B cell (primary cell): ENCODE data around the gene COMT. TPM values are rescaled to one million over a fixed set of nuclear protein-coding genes. Genes with fewer than 3 reads are reported as not detected.

Experiments
- ATAC-seq: fragments of 200-7000 bp; cut with Tn5 transposase; one replicate; pipeline ENCODE4 v1.10.0; 2021; ENCODE audit warnings: low read depth, mild to moderate bottlenecking, moderate number of reproducible peaks, moderate library complexity
- CTCF ChIA-PET: fragments of 350-600 bp; sonication (Branson Sonifier 250); formaldehyde crosslinking; loops from one replicate; lab custom pipeline; 2021; ENCODE audit warnings: antibody characterized with exemption, inconsistent platforms; lab: Charles Lee
- POLR2A ChIA-PET: fragments of 350-600 bp; sonication (Branson Sonifier 250); formaldehyde crosslinking; loops from one replicate; lab custom pipeline; 2021; ENCODE audit warnings: antibody characterized with exemption; lab: Charles Lee
- DNase-seq: peaks from one replicate; pipeline ENCODE4 v3.0.0; 2013
- H2AFZ ChIP-seq: 2 replicates; pipeline ENCODE4 v1.6.1; 2012; ENCODE audit warnings: mild to moderate bottlenecking, low read depth, low read length; ENCODE audit not compliant: insufficient read depth, poor library complexity, severe bottlenecking
- H3K27ac ChIP-seq, 2 donors: 1 replicate in 1 of 2; 2 replicates in 1 of 2; pipeline ENCODE4 v1.5.1; 2012 to 2013; ENCODE audit warnings: low read length in 2 of 2, mild to moderate bottlenecking in 2 of 2, moderate library complexity in 1 of 2
- H3K27me3 ChIP-seq, 4 experiments: fragments of 200-600 bp in 1 of 4; sonication (generic) in 1 of 4; replicated peaks in 1 of 4; 1 replicate in 2 of 4; 2 replicates in 2 of 4; pipeline versions ENCODE4 v1.6.1 to v1.7.0; 2013 to 2016; ENCODE audit warnings: low read length in 3 of 4, mild to moderate bottlenecking in 2 of 4, mixed read lengths in 1 of 4, moderate library complexity in 1 of 4; ENCODE audit not compliant: insufficient read depth in 4 of 4, control insufficient read depth in 3 of 4; ENCODE audit errors: control extremely low read depth in 1 of 4
- H3K36me3 ChIP-seq, 2 experiments: replicated peaks in 1 of 2; 1 replicate in 1 of 2; 2 replicates in 1 of 2; pipeline versions ENCODE4 v1.6.1 to v1.7.1; 2013; ENCODE audit warnings: low read length in 1 of 2; ENCODE audit not compliant: insufficient read depth in 2 of 2, control insufficient read depth in 1 of 2; ENCODE audit errors: control extremely low read depth in 1 of 2, extremely low read depth in 1 of 2
- H3K4me1 ChIP-seq, 2 donors: fragments of 200-600 bp in 1 of 2; sonication (generic) in 1 of 2; 1 replicate in 1 of 2; 2 replicates in 1 of 2; pipeline versions ENCODE4 v1.5.1 to v1.6.1; 2013 to 2017; ENCODE audit warnings: low read length in 2 of 2; ENCODE audit not compliant: control insufficient read depth in 2 of 2, insufficient read depth in 2 of 2
- H3K4me2 ChIP-seq: replicated peaks from 2 replicates; pipeline ENCODE3; 2012; ENCODE audit warnings: mild to moderate bottlenecking, low read depth, low read length; ENCODE audit not compliant: poor library complexity, severe bottlenecking
- H3K4me3 ChIP-seq, 5 experiments: fragments of 200-600 bp in 1 of 5; sonication (generic) in 1 of 5; 1 replicate in 3 of 5; 2 replicates in 2 of 5; pipeline versions ENCODE4 v1.5.1 to v1.7.0; 2011 to 2016; ENCODE audit warnings: low read length in 4 of 5, mild to moderate bottlenecking in 4 of 5, low read depth in 2 of 5, control low read depth in 1 of 5, moderate library complexity in 1 of 5; ENCODE audit not compliant: insufficient read depth in 1 of 5; ENCODE audit errors: control extremely low read depth in 1 of 5, extremely low read depth in 1 of 5
- H3K79me2 ChIP-seq: fragments of 200-600 bp; sonication (generic); one replicate; pipeline ENCODE4 v1.6.0; 2016; ENCODE audit warnings: low read length; ENCODE audit not compliant: control insufficient read depth, insufficient read depth
- H3K9ac ChIP-seq: fragments of 200-600 bp; sonication (generic); 2 replicates; pipeline ENCODE4 v1.6.1; 2017; ENCODE audit warnings: mild to moderate bottlenecking, low read length, moderate library complexity
- H3K9me3 ChIP-seq, 3 donors: one replicate each; pipeline versions ENCODE4 v1.6.1 to v1.7.1; 2013; ENCODE audit warnings: low read length in 2 of 3; ENCODE audit not compliant: control insufficient read depth in 2 of 3, insufficient read depth in 1 of 3; ENCODE audit errors: control extremely low read depth in 1 of 3
- H4K20me1 ChIP-seq: 2 replicates; pipeline ENCODE4 v1.6.0; 2012; ENCODE audit warnings: mild to moderate bottlenecking, low read length; ENCODE audit not compliant: insufficient read depth, control insufficient read depth, poor library complexity, severe bottlenecking
- H3K27ac Mint-ChIP-seq: one replicate; pipeline ENCODE4 v1.8.0; 2021; ENCODE audit warnings: mixed read lengths
- H3K27me3 Mint-ChIP-seq: one replicate; pipeline ENCODE4 v1.8.0; 2021; ENCODE audit warnings: mixed read lengths
- H3K4me1 Mint-ChIP-seq: one replicate; pipeline ENCODE4 v1.8.0; 2021; ENCODE audit warnings: mixed read lengths
- H3K4me3 Mint-ChIP-seq: one replicate; pipeline ENCODE4 v1.8.0; 2021; ENCODE audit warnings: mixed read lengths
- H3K9me3 Mint-ChIP-seq: one replicate; pipeline ENCODE4 v1.8.0; 2022; ENCODE audit warnings: mixed read lengths; ENCODE audit not compliant: insufficient read depth
- EZH2 ChIP-seq: IDR thresholded peaks from 2 replicates; pipeline ENCODE4 v1.6.1; 2012; ENCODE audit warnings: borderline replicate concordance, low read depth, mild to moderate bottlenecking, moderate library complexity, low read length; ENCODE audit not compliant: insufficient read depth, poor library complexity, severe bottlenecking
- WGBS: methylation state at CpG from one replicate; pipeline ENCODE4 v1.1.5; 2013; ENCODE audit warnings: missing lambda C conversion rate; ENCODE audit not compliant: insufficient coverage; 5-methylcytosine and 5-hydroxymethylcytosine counted together
- intact Hi-C: fragments of 100-400 bp; cut with micrococcal nuclease; formaldehyde crosslinking; loops from one replicate; pipeline ENCODE4 v1.10.0; 2022
- polyA plus RNA-seq: library from polyadenylated mRNA; depleted of rRNA; stranded (reverse); fragments of >200 nt; gene quantifications from 2 replicates; pipeline ENCODE4 v1.2.3, GENCODE V29; 2012
- total RNA-seq, 2 donors: library from RNA; stranded (reverse); fragments of 120-200 nt in 1 of 2; gene quantifications; 1 replicate in 1 of 2; 2 replicates in 1 of 2; pipeline versions ENCODE4 v1.2.3 to v1.2.4, GENCODE V29; 2013 to 2022
- TF ChIP-seq, protein P1 (sequence below): fragments of 200-600 bp; IDR thresholded peaks from one replicate; pipeline ENCODE4 v1.8.0; 2022; ENCODE audit warnings: antibody characterized with exemption, mild to moderate bottlenecking

COMT gene
- total and polyA plus RNA-seq, 2 donors (not counting 1 experiment from before 2014, with no cell fraction given) = 32.6 to 58.3 TPM

DNA sequence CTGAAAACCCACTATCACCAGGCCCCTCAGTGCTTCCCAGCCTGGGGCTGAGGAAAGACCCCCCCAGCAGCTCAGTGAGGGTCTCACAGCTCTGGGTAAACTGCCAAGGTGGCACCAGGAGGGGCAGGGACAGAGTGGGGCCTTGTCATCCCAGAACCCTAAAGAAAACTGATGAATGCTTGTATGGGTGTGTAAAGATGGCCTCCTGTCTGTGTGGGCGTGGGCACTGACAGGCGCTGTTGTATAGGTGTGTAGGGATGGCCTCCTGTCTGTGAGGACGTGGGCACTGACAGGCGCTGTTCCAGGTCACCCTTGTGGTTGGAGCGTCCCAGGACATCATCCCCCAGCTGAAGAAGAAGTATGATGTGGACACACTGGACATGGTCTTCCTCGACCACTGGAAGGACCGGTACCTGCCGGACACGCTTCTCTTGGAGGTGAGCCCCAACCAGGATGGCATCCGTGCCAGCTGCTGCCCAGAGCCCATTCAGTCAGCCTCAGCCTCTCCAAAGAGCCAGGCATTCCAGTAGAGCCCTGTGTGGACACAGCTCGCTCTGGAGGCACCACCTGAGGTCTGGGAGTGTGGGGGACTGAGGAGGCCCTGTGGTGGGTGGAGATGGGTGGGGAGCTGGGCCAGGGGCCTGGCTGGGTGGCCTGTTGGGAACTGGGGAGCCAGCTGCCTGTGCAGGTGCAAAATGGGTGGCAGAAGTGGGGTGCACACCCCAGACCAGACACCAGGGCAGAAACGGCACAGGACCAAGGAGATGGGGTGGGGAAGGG lies 22.5 kb downstream of the COMT start:
- Histone ChIP-seq H2AFZ (no peak overlapping the region), H3K36me3 (peaks cover 0 to 29% of the 10 kb centered on the region in 2 experiments), H3K4me2 (no peak overlapping the region), H3K9ac (no peak overlapping the region), H3K27me3 (no peaks in the 10 kb centered on the region), H3K9me3 (peaks cover 0 to 3% (median 0%) of the 10 kb centered on the region in 3 donors), H4K20me1 (peaks cover 24% of the 10 kb centered on the region), H3K4me1 (no peaks in the 10 kb centered on the region), H3K4me3 (no peak overlapping the region), H3K27ac (no peak overlapping the region), H3K79me2 (peaks cover 11% of the 10 kb centered on the region)
- ATAC-seq (no peak), DNase-seq (no peak)
- TF ChIP-seq, protein P1, sequence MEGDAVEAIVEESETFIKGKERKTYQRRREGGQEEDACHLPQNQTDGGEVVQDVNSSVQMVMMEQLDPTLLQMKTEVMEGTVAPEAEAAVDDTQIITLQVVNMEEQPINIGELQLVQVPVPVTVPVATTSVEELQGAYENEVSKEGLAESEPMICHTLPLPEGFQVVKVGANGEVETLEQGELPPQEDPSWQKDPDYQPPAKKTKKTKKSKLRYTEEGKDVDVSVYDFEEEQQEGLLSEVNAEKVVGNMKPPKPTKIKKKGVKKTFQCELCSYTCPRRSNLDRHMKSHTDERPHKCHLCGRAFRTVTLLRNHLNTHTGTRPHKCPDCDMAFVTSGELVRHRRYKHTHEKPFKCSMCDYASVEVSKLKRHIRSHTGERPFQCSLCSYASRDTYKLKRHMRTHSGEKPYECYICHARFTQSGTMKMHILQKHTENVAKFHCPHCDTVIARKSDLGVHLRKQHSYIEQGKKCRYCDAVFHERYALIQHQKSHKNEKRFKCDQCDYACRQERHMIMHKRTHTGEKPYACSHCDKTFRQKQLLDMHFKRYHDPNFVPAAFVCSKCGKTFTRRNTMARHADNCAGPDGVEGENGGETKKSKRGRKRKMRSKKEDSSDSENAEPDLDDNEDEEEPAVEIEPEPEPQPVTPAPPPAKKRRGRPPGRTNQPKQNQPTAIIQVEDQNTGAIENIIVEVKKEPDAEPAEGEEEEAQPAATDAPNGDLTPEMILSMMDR = no peak
- TF ChIP-seq EZH2 = no peak
- Mint-ChIP-seq H3K27me3 (no peaks in the 10 kb centered on the region), H3K27ac (no peak overlapping the region), H3K4me3 (no peak overlapping the region), H3K9me3 (no peaks in the 10 kb centered on the region), H3K4me1 (peaks cover 9% of the 10 kb centered on the region)
- ChIA-PET CTCF (interaction anchor here (1.2 kb wide), 1 partner anchor 49 kb away, joined by 3 read pairs; no protein-coding TSS in a partner anchor), POLR2A (no interaction called here)
- intact Hi-C loops = no loop called here
- WGBS = 96% methylated on average over 12 of the region's 12 CpGs
